Activated CD4-positive, alpha-beta memory T cell treated with anti-CD3 and anti-CD28 coated beads, Interleukin-2, amount 10 ng/mL, durations not matched to agents 7 days and 5 days (primary cell): ENCODE results near the gene ARHGEF40. TPM values are rescaled to one million over a fixed set of nuclear protein-coding genes. Genes with fewer than 3 reads are reported as not detected.
A peak's percentile ranks its signal among the peaks of the same experiment; 100 is the strongest.

Experiments used
- CTCF ChIA-PET: fragments of 350-600 bp; sonication (Branson Sonifier 250); formaldehyde crosslinking; loops from one replicate; lab custom pipeline; 2021; ENCODE audit warnings: antibody characterized with exemption, inconsistent platforms; lab: Charles Lee
- POLR2A ChIA-PET: fragments of 350-600 bp; sonication (Branson Sonifier 250); formaldehyde crosslinking; loops from one replicate; lab custom pipeline; 2021; ENCODE audit warnings: antibody characterized with exemption; lab: Charles Lee
- DNase-seq: peaks from one replicate; pipeline ENCODE4 v3.0.0-alpha.2; 2020
- H3K27ac Mint-ChIP-seq: one replicate; pipeline ENCODE4 v1.8.0; 2021; ENCODE audit warnings: mild to moderate bottlenecking, mixed read lengths
- H3K27me3 Mint-ChIP-seq: one replicate; pipeline ENCODE4 v1.8.0; 2021; ENCODE audit warnings: mixed read lengths
- H3K36me3 Mint-ChIP-seq: one replicate; pipeline ENCODE4 v1.8.0; 2021; ENCODE audit warnings: low read depth, mixed read lengths
- H3K4me1 Mint-ChIP-seq: one replicate; pipeline ENCODE4 v1.8.0; 2021; ENCODE audit warnings: mixed read lengths
- H3K4me3 Mint-ChIP-seq: one replicate; pipeline ENCODE4 v1.8.0; 2021; ENCODE audit warnings: mild to moderate bottlenecking, mixed read lengths
- H3K9me3 Mint-ChIP-seq: one replicate; pipeline ENCODE4 v1.8.0; 2021; ENCODE audit warnings: mixed read lengths
- total RNA-seq, 2 experiments: library from RNA; stranded (reverse); gene quantifications; one replicate each; pipeline ENCODE4 v1.2.3, GENCODE V29; 2021

The ARHGEF40 gene
- total RNA-seq, 2 experiments from 2014 or later: 0.18 to 0.28 TPM

- Mint-ChIP-seq H3K27ac (no peak overlapping the region), H3K36me3 (no peaks in the 10 kb centered on the region)
- POLR2A ChIA-PET: interaction anchor here (1.7 kb wide), 1 partner anchor 13 kb away, joined by 9 read pairs; the partner anchor contains the start of gene ARHGEF40
These were observed 13.6 kb downstream of the ARHGEF40 start for GRCh38 chr14:21083565-21084325.

GRCh38 chr14:21084396-21084795, 14.3 kb downstream of the ARHGEF40 start:
- Mint-ChIP-seq H3K36me3 (no peaks in the 10 kb centered on the region), H3K4me1 (peaks cover 23% of the 10 kb centered on the region), H3K27ac (no peak overlapping the region), H3K27me3 (peaks cover 1% of the 10 kb centered on the region), H3K4me3 (no peak overlapping the region), H3K9me3 (no peaks in the 10 kb centered on the region)
- POLR2A ChIA-PET: interaction anchor here (1.7 kb wide), 1 partner anchor 13 kb away, joined by 9 read pairs; the partner anchor contains the start of gene ARHGEF40
- no peak for DNase-seq
- CTCF ChIA-PET: interaction anchor here (1.2 to 1.5 kb wide), 3 partner anchors 8 to 79 kb away, joined by 3 read pairs; no protein-coding TSS in a partner anchor

More at GRCh38 chr14:21083565-21084325, 13.6 kb downstream of the ARHGEF40 start:
- peaks cover 18% of the 10 kb centered on the region for H3K4me1 Mint-ChIP-seq
- H3K9me3 Mint-ChIP-seq: no peaks in the 10 kb centered on the region
- H3K4me3 Mint-ChIP-seq: no peak overlapping the region
- CTCF ChIA-PET: interaction anchor here (0.6 to 1.5 kb wide), 5 partner anchors 9 to 472 kb away, joined by 3 to 4 read pairs (median 3); no protein-coding TSS in a partner anchor
- peaks cover 1% of the 10 kb centered on the region for H3K27me3 Mint-ChIP-seq
- DNase-seq: no peak

DNA sequence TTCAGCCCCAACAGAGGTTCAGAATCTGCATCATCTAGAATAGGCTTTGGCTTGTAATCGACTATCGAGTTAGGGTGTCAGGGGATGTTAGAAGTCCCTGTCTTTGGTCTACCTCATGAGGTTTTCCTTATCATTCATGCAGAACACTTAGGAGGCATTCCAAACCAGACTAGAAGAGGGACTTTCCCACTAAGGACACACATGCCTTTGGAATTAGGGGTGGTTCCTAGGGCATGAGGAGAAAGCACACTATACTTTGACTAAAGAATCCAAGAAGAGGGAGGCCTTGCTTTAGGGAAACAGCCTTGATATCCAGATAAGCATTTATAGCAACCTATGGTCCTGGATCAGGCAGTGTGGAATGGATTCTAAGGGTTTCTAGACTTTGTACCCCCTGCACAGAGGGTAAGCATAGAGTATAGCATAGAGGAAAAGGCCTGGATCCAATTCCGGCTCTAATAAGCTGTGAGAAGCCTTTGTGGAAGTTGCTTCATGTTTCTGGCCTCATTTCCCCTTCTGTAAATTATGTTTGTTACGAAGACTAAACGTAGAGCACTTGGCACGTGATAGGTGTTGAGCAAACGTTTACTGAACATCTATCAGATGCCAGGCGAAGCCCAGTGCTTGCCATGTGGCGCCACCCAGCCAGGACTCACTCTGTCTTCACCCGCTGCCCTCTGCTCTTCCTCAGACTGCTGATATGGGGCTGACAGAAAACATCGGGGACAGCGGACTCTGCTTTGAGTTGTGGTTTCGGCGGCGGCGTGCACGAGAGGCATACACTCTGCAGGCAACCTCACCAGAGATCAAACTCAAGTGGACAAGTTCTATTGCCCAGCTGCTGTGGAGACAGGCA, 15.1 kb downstream of the ARHGEF40 start:
- H3K4me1 Mint-ChIP-seq: peaks cover 23% of the 10 kb centered on the region
- no peak overlapping the region for H3K4me3 Mint-ChIP-seq
- DNase-seq: no peak
- H3K27ac Mint-ChIP-seq: no peak overlapping the region
- no peaks in the 10 kb centered on the region for H3K36me3 Mint-ChIP-seq
- ChIA-PET POLR2A (interaction anchor here (0.8 kb wide), 2 partner anchors 14 to 18 kb away, joined by 4 read pairs; no protein-coding TSS in a partner anchor), CTCF (no interaction called here)
- no peaks in the 10 kb centered on the region for H3K9me3 Mint-ChIP-seq
- H3K27me3 Mint-ChIP-seq: no peaks in the 10 kb centered on the region

- no peaks in the 10 kb centered on the region for H3K36me3 Mint-ChIP-seq
- H3K27me3 Mint-ChIP-seq: no peaks in the 10 kb centered on the region
- DNase-seq: no peak
- peaks cover 23% of the 10 kb centered on the region for H3K4me1 Mint-ChIP-seq
- ChIA-PET CTCF (interaction anchor here (0.8 to 5.1 kb wide), 11 partner anchors 9 to 82 kb away, joined by 3 to 81 read pairs (median 4); partner anchors contain the start of genes NDRG2 and TMEM253), POLR2A (interaction anchor here (1.0 to 4.1 kb wide), 5 partner anchors 13 to 178 kb away, joined by 3 to 31 read pairs (median 4); partner anchors contain the start of gene ARHGEF40)
- no peak overlapping the region for H3K27ac Mint-ChIP-seq
- no peaks in the 10 kb centered on the region for H3K9me3 Mint-ChIP-seq
- no peak overlapping the region for H3K4me3 Mint-ChIP-seq
These were observed 16.8 kb downstream of the ARHGEF40 start for GRCh38 chr14:21086908-21087293.

DNA sequence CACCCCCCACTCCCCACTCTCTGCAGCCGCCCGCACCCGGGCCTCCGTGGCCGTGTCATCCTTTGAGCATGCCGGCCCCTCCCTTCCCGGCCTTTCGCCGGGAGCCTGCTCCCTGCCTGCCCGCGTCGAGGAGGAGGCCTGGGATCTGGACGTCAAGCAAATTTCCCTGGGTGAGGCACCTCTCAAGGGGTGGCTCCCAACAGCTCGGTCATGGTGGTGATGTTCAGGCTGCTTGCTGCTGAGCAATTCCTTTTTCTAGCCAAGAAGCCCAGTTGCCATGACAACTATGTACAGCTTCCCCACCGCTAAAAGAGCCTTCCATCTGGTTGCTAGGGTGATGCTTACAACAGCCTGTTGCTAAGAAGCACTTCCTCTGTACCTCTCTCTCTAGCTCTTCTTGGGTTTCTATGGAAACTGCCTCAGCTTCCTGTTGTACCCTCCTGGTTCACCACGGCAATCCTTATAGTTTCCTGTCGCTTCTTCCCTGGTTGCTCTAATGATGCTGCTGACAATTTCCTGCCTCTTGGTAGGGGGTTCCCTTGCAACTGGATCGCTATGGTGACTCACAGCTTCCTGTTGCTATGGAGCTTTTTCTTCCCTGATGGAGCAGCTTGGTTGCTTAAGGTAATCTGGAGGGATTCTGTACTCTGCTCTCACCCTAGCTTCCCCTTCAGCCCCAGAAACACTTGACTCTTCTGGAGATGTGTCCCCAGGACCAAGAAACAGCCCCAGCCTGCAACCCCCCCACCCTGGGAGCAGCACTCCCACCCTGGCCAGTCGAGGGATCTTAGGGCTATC, 17.4 kb downstream of the ARHGEF40 start:
- H3K27ac Mint-ChIP-seq: no peak overlapping the region
- H3K27me3 Mint-ChIP-seq: no peaks in the 10 kb centered on the region
- H3K4me3 Mint-ChIP-seq: no peak overlapping the region
- no peaks in the 10 kb centered on the region for H3K36me3 Mint-ChIP-seq
- ChIA-PET POLR2A (interaction anchor here (1.0 to 4.1 kb wide), 7 partner anchors 9 to 177 kb away, joined by 3 to 31 read pairs (median 4); partner anchors contain the start of gene ARHGEF40), CTCF (interaction anchor here (0.8 to 5.1 kb wide), 11 partner anchors 9 to 82 kb away, joined by 3 to 81 read pairs (median 4); partner anchors contain the start of genes NDRG2 and TMEM253)
- peaks cover 24% of the 10 kb centered on the region for H3K4me1 Mint-ChIP-seq
- DNase-seq: peak; percentile 64
- H3K9me3 Mint-ChIP-seq: no peaks in the 10 kb centered on the region

- no peak overlapping the region for H3K4me3 Mint-ChIP-seq
- DNase-seq: no peak
- CTCF ChIA-PET: interaction anchor here (1.0 to 5.1 kb wide), 9 partner anchors 11 to 118 kb away, joined by 3 to 81 read pairs (median 9); partner anchors contain the start of genes ARHGEF40 and TMEM253
- H3K27me3 Mint-ChIP-seq: no peaks in the 10 kb centered on the region
- no peak overlapping the region for H3K27ac Mint-ChIP-seq
- no peaks in the 10 kb centered on the region for H3K36me3 Mint-ChIP-seq
- H3K9me3 Mint-ChIP-seq: no peaks in the 10 kb centered on the region
- POLR2A ChIA-PET: interaction anchor here (2.0 to 4.1 kb wide), 3 partner anchors 14 to 20 kb away, joined by 6 to 31 read pairs (median 19); partner anchors contain the start of gene ARHGEF40
- peaks cover 28% of the 10 kb centered on the region for H3K4me1 Mint-ChIP-seq
These were observed 18.6 kb downstream of the ARHGEF40 start for GRCh38 chr14:21088687-21089086.

DNA sequence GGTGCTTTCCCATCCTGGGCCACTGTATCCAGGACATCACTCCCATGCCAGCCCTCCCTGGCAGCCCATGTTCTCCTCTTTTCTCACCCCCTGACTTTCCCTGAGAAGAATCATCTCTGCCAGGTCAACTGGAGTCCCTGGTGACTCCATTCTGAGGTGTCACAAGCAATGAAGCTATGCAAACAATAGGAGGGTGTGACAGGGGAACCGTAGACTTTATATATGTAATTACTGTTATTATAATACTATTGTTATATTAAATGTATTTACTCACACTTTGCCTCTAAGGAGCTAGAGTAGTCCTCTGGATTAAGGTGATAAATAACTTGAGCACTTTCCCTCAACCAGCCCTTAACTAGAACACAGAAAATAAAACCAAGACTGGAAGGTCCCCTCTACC, 19.2 kb downstream of the ARHGEF40 start:
- no peaks in the 10 kb centered on the region for H3K36me3 Mint-ChIP-seq
- no peaks in the 10 kb centered on the region for H3K9me3 Mint-ChIP-seq
- peaks cover 28% of the 10 kb centered on the region for H3K4me1 Mint-ChIP-seq
- CTCF ChIA-PET: interaction anchor here (0.9 to 5.1 kb wide), 11 partner anchors 10 to 118 kb away, joined by 3 to 81 read pairs (median 4); partner anchors contain the start of genes ARHGEF40 and TMEM253
- no peak for DNase-seq
- no peak overlapping the region for H3K27ac Mint-ChIP-seq
- no peak overlapping the region for H3K4me3 Mint-ChIP-seq
- POLR2A ChIA-PET: interaction anchor here (2.0 to 4.1 kb wide), 3 partner anchors 14 to 21 kb away, joined by 6 to 31 read pairs (median 19); partner anchors contain the start of gene ARHGEF40
- no peaks in the 10 kb centered on the region for H3K27me3 Mint-ChIP-seq

DNA sequence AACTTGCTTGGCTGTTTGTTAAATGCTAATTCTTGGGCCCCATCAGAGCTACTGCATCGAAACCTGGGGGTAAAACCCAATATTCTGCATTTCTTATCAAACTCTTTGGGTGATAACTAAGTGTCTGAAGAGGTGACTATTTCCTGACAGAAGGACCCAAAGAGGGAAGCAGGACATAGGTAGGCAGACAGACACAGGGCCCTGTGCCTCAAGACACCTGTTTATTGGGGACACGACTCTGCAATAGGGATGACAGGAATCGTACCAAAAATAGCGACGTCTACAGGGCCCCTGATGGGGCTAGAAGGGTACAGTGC, 19.7 kb downstream of the ARHGEF40 start:
- Mint-ChIP-seq H3K9me3 (no peaks in the 10 kb centered on the region), H3K4me1 (peaks cover 28% of the 10 kb centered on the region), H3K36me3 (no peaks in the 10 kb centered on the region), H3K27me3 (no peaks in the 10 kb centered on the region), H3K27ac (no peak overlapping the region), H3K4me3 (no peak overlapping the region)
- DNase-seq: no peak
- POLR2A ChIA-PET: interaction anchor here (3.1 to 4.1 kb wide), 2 partner anchors 13 to 19 kb away, joined by 19 to 31 read pairs; partner anchors contain the start of gene ARHGEF40
- CTCF ChIA-PET: interaction anchor here (0.7 to 5.1 kb wide), 12 partner anchors 10 to 119 kb away, joined by 3 to 81 read pairs (median 4); partner anchors contain the start of genes ARHGEF40 and TMEM253

GRCh38 chr14:21090194-21090939, 20.3 kb downstream of the ARHGEF40 start:
- H3K36me3 Mint-ChIP-seq: no peaks in the 10 kb centered on the region
- CTCF ChIA-PET: interaction anchor here (0.6 to 5.1 kb wide), 9 partner anchors 11 to 119 kb away, joined by 3 to 81 read pairs (median 3); partner anchors contain the start of gene TMEM253
- H3K4me3 Mint-ChIP-seq: no peak overlapping the region
- H3K27me3 Mint-ChIP-seq: no peaks in the 10 kb centered on the region
- no peak for DNase-seq
- H3K4me1 Mint-ChIP-seq: peaks cover 28% of the 10 kb centered on the region
- no peak overlapping the region for H3K27ac Mint-ChIP-seq
- POLR2A ChIA-PET: interaction anchor here (1.0 to 4.1 kb wide), 2 partner anchors 14 to 19 kb away, joined by 3 to 19 read pairs; partner anchors contain the start of gene ARHGEF40
- H3K9me3 Mint-ChIP-seq: no peaks in the 10 kb centered on the region

DNA sequence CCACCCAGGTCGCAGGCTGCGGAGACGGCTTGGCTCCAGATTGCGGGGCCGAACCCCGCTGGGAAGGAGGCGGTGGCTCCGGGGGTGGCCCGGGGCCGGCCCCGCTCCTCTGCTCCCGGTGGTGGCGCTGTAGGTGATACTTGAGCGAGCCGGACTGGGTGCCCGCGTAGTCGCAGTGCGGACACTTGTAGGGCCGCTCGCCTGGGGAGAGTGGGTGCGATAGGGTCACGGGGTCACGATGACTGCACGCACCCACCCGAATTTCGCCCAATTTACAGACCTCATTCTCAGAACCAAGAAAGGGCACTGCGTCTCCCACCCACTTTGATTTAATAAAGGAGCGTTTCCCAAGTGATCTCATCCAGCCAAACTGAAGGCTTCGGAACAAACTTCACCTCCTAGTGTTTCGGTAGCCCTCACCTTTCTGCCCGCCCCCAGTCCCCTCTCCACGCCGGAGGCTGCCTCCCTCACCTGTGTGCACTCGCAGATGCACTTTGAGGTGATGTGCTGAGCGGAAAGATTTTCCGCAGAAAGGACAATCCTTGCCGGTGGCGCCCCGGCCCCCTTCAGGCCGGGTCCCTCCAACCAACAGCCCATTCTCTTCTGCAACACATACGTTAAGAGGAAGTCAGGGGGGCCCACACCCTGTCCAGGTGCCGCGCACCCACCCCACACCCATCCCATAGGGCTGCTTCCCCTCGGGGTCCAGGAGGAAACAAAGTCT, 21.0 kb downstream of the ARHGEF40 start:
- ChIA-PET POLR2A (interaction anchor here (1.0 to 4.1 kb wide), 4 partner anchors 13 to 77 kb away, joined by 3 to 22 read pairs (median 13); partner anchors contain the start of gene ARHGEF40), CTCF (interaction anchor here (0.6 to 7.8 kb wide), 10 partner anchors 12 to 82 kb away, joined by 3 to 159 read pairs (median 22); partner anchors contain the start of gene TMEM253)
- Mint-ChIP-seq H3K36me3 (no peaks in the 10 kb centered on the region), H3K27ac (no peak overlapping the region), H3K27me3 (peaks cover 1% of the 10 kb centered on the region), H3K4me3 (no peak overlapping the region), H3K4me1 (peaks cover 28% of the 10 kb centered on the region), H3K9me3 (no peaks in the 10 kb centered on the region)
- DNase-seq: no peak
